Body of pancreas (tissue), 4 donors: ENCODE measurements around the gene TOMT.

Experiments
- POLR2A ChIP-seq, 3 donors: fragments of 450-650 bp; IDR thresholded peaks; one replicate each; pipeline ENCODE4 v1.6.1; 2016; ENCODE audit warnings: antibody characterized with exemption in 3 of 3, mild to moderate bottlenecking in 2 of 3
- TF ChIP-seq, protein P1 (sequence below), 7 experiments: fragments of 450-650 bp in 4 of 7; fragments of 200-600 bp in 3 of 7; sonication (generic) in 3 of 7; IDR thresholded peaks; one replicate each; pipeline ENCODE4 v1.5.1; 2016 to 2019; ENCODE audit warnings: antibody characterized with exemption in 7 of 7

DNA sequence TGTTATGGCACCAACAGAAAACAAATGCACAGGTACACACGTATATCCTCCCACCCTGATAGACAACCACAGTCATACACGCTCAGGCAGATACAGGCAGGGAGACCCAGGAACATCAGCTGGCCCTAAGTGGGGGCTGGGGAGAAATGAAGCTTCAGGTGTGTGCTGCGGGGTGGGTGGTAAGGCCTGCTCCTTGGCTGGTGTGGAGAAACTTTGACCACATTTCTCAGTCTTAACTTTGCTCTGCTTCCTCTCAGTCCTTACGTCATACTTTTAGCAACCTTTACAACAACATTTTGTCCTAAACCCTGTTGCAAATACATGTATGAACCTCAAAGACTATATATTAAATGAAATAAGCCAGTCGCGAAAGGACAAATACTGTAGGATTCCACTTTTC lies 13.5 kb downstream of the TOMT start:
- TF ChIP-seq, protein P1, sequence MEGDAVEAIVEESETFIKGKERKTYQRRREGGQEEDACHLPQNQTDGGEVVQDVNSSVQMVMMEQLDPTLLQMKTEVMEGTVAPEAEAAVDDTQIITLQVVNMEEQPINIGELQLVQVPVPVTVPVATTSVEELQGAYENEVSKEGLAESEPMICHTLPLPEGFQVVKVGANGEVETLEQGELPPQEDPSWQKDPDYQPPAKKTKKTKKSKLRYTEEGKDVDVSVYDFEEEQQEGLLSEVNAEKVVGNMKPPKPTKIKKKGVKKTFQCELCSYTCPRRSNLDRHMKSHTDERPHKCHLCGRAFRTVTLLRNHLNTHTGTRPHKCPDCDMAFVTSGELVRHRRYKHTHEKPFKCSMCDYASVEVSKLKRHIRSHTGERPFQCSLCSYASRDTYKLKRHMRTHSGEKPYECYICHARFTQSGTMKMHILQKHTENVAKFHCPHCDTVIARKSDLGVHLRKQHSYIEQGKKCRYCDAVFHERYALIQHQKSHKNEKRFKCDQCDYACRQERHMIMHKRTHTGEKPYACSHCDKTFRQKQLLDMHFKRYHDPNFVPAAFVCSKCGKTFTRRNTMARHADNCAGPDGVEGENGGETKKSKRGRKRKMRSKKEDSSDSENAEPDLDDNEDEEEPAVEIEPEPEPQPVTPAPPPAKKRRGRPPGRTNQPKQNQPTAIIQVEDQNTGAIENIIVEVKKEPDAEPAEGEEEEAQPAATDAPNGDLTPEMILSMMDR (IDR thresholded peaks at IDR 0.05): no peak
- TF ChIP-seq POLR2A (IDR thresholded peaks at IDR 0.05): no peak
